ENCODE measurements around the gene RGS17.

The RGS17 gene

GRCh38 chr6:152978058-152978457 is 153.0 kb downstream of the RGS17 start:
- TF ChIP-seq CTCF (IDR thresholded peaks at IDR 0.05; ENCODE audit: low read depth, low read length): no peak
- Histone ChIP-seq H3K4me3 (ENCODE audit: low read depth, low read length) (no peak overlapping the region), H3K36me3 (peaks cover 81% of the 10 kb centered on the region)

GRCh38 chr6:152977556-152977955 is 153.5 kb downstream of the RGS17 start:
- Histone ChIP-seq H3K36me3 (peaks cover 84% of the 10 kb centered on the region), H3K4me3 (ENCODE audit: low read depth, low read length) (no peak overlapping the region)

More at GRCh38 chr6:152978058-152978457, 153.0 kb downstream of the RGS17 start:
- no peak overlapping the region for H3K27ac ChIP-seq
- no peak for DNase-seq
- H3K9me3 ChIP-seq (ENCODE audit: severe bottlenecking): no peaks in the 10 kb centered on the region
- H3K27me3 ChIP-seq (ENCODE audit: insufficient read depth, low read depth, severe bottlenecking): no peaks in the 10 kb centered on the region

GRCh38 chr6:152976749-152977148 is 154.3 kb downstream of the RGS17 start:
- Histone ChIP-seq H3K9me3 (ENCODE audit: severe bottlenecking) (no peaks in the 10 kb centered on the region), H3K36me3 (peaks cover 91% of the 10 kb centered on the region), H3K27ac (no peak overlapping the region), H3K27me3 (ENCODE audit: insufficient read depth, low read depth, severe bottlenecking) (no peaks in the 10 kb centered on the region), H3K4me3 (ENCODE audit: low read depth, low read length) (no peak overlapping the region)
- no peak for DNase-seq
- no peak for TF ChIP-seq CTCF (IDR thresholded peaks at IDR 0.05; ENCODE audit: low read depth, low read length)

More at GRCh38 chr6:152977556-152977955, 153.5 kb downstream of the RGS17 start:
- Histone ChIP-seq H3K27me3 (ENCODE audit: insufficient read depth, low read depth, severe bottlenecking) (no peaks in the 10 kb centered on the region), H3K9me3 (ENCODE audit: severe bottlenecking) (no peaks in the 10 kb centered on the region), H3K27ac (no peak overlapping the region)
- no peak for DNase-seq
- TF ChIP-seq CTCF (IDR thresholded peaks at IDR 0.05; ENCODE audit: low read depth, low read length): no peak

GRCh38 chr6:152975204-152975915 is 155.7 kb downstream of the RGS17 start:
- no peaks in the 10 kb centered on the region for H3K27me3 ChIP-seq (ENCODE audit: insufficient read depth, low read depth, severe bottlenecking)
- H3K4me3 ChIP-seq (ENCODE audit: low read depth, low read length): no peak overlapping the region
- no peak for TF ChIP-seq CTCF (IDR thresholded peaks at IDR 0.05; ENCODE audit: low read depth, low read length)
- H3K9me3 ChIP-seq (ENCODE audit: severe bottlenecking): no peaks in the 10 kb centered on the region
- H3K36me3 ChIP-seq: peaks cover 94% of the 10 kb centered on the region
- no peak for DNase-seq
- no peak overlapping the region for H3K27ac ChIP-seq

GRCh38 chr6:152973916-152974315 is 157.2 kb downstream of the RGS17 start:
- TF ChIP-seq CTCF (IDR thresholded peaks at IDR 0.05; ENCODE audit: low read depth, low read length): no peak
- no peak for DNase-seq
- Histone ChIP-seq H3K27me3 (ENCODE audit: insufficient read depth, low read depth, severe bottlenecking) (no peaks in the 10 kb centered on the region), H3K9me3 (ENCODE audit: severe bottlenecking) (no peaks in the 10 kb centered on the region), H3K27ac (no peak overlapping the region), H3K36me3 (peaks cover 89% of the 10 kb centered on the region), H3K4me3 (ENCODE audit: low read depth, low read length) (no peak overlapping the region)

Data from WERI-Rb-1 (cell line).